Activated effector memory CD4-positive, alpha-beta T cell treated with anti-CD3 and anti-CD28 coated beads, Interleukin-2, amount 50 U/mL, for 16 hours (primary cell): ENCODE results near the gene HAUS8.
"Not testable (repeated sequence)": the region's sequence is repeated elsewhere in the genome, so short reads cannot be mapped to it uniquely, and the experiment has no call there.

Experiments
- DNase-seq: peaks from one replicate; pipeline ENCODE4 v3.0.0-alpha.2; 2020

Gene HAUS8

DNA sequence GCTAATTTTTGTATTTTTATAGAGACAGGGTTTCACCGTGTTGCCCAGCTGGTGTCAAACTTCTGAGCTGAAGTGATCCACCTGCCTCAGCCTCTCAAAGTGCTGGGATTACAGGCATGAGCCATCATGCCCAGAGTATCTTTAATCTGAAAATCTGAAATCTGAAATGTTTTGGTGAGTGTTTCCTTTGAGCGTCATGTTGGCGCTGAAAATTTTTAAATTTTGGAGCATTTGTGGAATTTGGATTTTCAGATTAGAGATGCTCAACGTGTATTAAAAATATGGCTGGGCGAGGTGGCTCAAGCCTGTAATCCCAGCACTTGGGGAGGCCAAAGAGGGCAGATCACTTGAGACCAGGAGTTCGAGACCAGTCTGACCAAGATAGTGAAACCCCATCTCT lies 43.5 kb downstream of the HAUS8 start:
- no peak for DNase-seq

GRCh38 chr19:17027535-17027975 lies 47.7 kb downstream of the HAUS8 start:
- DNase-seq = no peak

- DNase-seq = no peak
Measured at GRCh38 chr19:17026706-17027534, 48.3 kb downstream of the HAUS8 start, which contains the start of gene CPAMD8. Gene CPAMD8 (minus strand): TSS chr19:17026810. CDS start chr19:17026642, 168 bp downstream.

- peak; percentile 66 for DNase-seq
Measured at GRCh38 chr19:17025991-17026658, 49.1 kb downstream of the HAUS8 start.

DNA sequence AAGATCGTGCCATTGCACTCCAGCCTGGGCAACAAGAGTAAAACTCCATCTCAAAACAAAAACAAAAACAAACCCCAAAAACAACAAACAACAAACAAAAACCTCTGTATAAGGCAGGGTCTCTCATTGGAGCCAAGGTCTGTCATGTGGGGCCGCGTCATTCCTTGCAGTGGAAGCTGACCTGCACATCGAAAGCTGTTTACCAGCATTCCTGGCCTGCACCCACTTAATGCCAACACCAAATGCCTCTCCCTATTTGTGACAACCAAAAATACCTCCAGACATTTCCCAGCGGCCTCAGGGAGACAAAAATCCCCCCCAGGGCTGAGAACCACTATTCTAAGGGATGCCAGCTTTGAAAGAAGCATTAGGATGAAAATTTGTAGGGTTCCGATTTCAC lies 49.9 kb downstream of the HAUS8 start:
- no peak for DNase-seq

- DNase-seq = not testable (repeated sequence)
Measured at GRCh38 chr19:17024941-17025340, 50.3 kb downstream of the HAUS8 start.

- no peak for DNase-seq
Measured at GRCh38 chr19:17023805-17024204, 51.4 kb downstream of the HAUS8 start.

- no peak for DNase-seq
Measured at GRCh38 chr19:17022738-17023137, 52.5 kb downstream of the HAUS8 start.

GRCh38 chr19:17021793-17022590 lies 53.3 kb downstream of the HAUS8 start:
- no peak for DNase-seq

- no peak for DNase-seq
Measured at GRCh38 chr19:17021328-17021727, 53.9 kb downstream of the HAUS8 start.

DNA sequence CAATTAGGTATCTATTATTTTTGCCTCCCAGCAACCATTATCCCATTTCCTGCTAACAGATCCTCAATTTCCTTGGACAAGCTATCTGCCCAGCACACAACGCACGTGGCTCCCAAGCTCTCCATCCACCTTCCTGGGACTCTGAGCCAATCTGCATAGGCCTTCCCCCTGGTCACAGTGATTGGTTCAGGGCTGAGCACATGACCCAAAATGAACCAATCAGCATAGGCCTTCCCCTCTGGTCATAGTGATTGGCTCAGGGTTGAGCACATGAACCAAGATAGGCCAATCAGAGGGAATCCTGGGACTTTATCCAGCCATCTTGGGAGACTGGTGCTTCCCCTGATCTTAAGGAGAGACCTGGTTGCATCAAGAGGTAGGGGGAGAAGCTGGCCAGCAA lies 54.4 kb downstream of the HAUS8 start:
- no peak for DNase-seq

GRCh38 chr19:17020385-17020784 lies 54.9 kb downstream of the HAUS8 start:
- no peak for DNase-seq

GRCh38 chr19:17014212-17014861 lies 60.9 kb downstream of the HAUS8 start:
- not testable (repeated sequence) for DNase-seq

- no peak for DNase-seq
Measured at GRCh38 chr19:17011485-17011884, 63.8 kb downstream of the HAUS8 start.

GRCh38 chr19:17006579-17006978 lies 68.7 kb downstream of the HAUS8 start:
- no peak for DNase-seq

DNA sequence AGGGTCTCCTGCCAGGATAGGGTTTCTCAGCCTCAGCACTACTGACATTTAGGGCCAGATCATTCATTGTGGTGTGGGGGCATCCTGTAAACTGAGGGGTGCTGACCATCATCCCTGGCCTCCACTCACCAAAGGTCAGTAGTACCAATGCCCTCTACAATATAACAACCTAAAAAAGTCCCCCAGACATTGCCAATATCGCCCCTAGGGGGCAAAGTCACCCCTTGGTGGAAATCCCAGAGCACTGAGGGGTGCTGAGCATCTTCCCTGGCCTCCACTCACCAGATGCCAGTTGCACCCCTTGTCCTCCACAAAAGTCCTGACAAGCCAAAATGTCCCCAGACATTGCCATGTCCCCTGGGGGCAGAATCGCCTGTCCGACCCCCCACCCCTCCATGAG lies 70.3 kb downstream of the HAUS8 start:
- DNase-seq = no peak

DNA sequence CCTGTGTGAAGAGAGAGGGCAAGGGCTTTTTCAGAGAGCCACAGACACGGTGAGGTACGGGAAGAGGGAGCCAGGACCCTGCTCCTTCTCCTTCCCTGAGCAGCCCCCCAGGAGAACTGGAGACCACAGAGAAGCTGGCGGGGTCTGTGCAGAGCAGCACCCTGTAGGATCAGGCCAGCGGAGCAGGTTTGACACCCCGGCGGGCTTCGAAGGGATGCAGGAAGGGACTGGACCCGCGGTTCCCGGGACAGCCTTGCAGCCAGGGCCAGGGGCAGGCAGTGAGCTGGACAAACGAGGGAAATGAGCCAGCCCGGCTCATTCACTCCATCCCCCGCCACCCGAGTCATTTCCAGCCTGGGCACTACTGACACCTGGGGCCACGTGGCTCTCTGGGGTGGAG lies 70.9 kb downstream of the HAUS8 start:
- DNase-seq = no peak

DNA sequence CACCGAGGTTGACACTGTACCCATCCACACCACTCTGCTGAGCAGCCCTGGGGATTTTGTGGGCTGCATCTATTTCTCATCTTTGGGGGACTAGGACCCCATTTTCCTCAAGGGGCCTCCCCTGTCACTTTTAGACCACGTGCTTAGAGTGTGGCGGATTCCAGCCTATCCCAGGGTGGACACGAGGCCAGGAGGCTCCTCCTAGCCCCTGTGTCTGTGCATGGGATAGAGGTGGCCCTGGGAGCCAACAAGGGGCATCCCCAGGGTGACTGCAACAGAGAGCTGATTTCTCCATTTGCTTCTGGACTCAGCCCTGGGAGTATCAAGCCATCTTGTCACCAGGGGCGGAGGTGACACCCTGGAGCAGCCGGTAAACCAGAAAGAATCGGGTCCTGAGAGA lies 72.8 kb downstream of the HAUS8 start:
- no peak for DNase-seq

DNA sequence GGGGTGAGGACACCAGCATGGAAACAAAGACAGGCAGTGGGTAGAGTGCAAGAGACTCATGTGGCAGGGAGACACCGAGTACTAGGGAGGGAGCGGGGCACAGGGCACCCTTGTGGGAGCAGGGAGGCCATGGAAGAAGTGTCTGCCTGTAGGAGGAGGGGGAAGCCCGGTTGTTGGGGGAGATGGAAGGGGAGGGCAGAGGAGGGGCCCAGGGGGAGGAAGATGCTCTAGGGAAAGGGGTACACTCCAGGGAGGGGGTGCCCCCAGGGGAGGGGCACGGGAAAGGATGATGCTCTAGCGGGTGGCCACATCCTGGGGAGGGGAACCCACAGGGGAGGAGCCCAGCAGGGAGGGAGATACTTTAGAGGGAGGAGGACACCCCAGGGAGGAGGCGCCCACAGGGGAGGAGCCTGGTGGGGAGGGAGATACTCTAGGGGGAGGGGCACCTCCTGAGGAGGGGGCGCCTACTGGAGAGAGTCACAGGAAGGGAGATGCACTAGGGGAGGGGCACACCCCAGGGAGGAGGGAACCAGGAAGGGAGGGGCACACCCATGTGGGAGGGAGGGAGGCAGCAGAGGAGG lies 73.6 kb downstream of the HAUS8 start:
- DNase-seq = peak; percentile 91
